Mucosa of gallbladder (tissue), 1 donor: Measurements from ENCODE around the gene KISS1. TPM values are rescaled to one million over a fixed set of nuclear protein-coding genes. Genes with fewer than 3 reads are reported as not detected.

Experiments used
- DNase-seq: peaks from one replicate; pipeline ENCODE4 v3.0.0-alpha.2; 2020; ENCODE audit warnings: low spot score
- total RNA-seq: library from RNA; stranded (reverse); gene quantifications from one replicate; pipeline ENCODE4 v1.2.1, GENCODE V29; 2021
- donor health status: DM: no; HTN: no; CAD: no.

Gene KISS1
- total RNA-seq, 1 donor from 2014 or later: not detected

- no peak for DNase-seq
Observed at GRCh38 chr1:204141131-204141530, 55.2 kb downstream of the KISS1 start.

Other genes starting within 250 kb of the KISS1 start
- 76.3 TPM for gene SOX13, start 123.4 kb downstream of the KISS1 start, total RNA-seq
- 5.3 TPM for gene ETNK2, start 44.4 kb downstream of the KISS1 start, total RNA-seq
- gene REN, start 30.2 kb downstream of the KISS1 start, total RNA-seq: not detected
- gene GOLT1A, start 17.5 kb upstream of the KISS1 start, total RNA-seq: 10.8 TPM
- gene PLEKHA6, start 163.4 kb upstream of the KISS1 start, total RNA-seq: 115 TPM
- 38.8 TPM for gene PPP1R15B, start 215.3 kb upstream of the KISS1 start, total RNA-seq